Panc1 (cell line): ENCODE measurements around the gene VPS26A. TPM values are rescaled to one million over a fixed set of nuclear protein-coding genes. Genes with fewer than 3 reads are reported as not detected.

Experiments used
- ATAC-seq: fragments of 200-7000 bp; cut with Tn5 transposase; 2 replicates; pipeline ENCODE4 v1.9.1; 2020; ENCODE audit warnings: mild to moderate bottlenecking, moderate library complexity
- BruUV-seq: library from RNA; stranded (reverse); fragments of 400-500 nt; replicated peaks from 2 replicates; lab custom pipeline; 2021; lab: Mats Ljungman, UMichigan
- CTCF ChIA-PET: fragments of 300-600 bp; sonication (Branson Sonifier 250); formaldehyde crosslinking; loops from one replicate; lab custom pipeline; 2022; ENCODE audit warnings: antibody characterized with exemption; lab: Charles Lee
- POLR2A ChIA-PET: fragments of 300-600 bp; sonication (Branson Sonifier 250); formaldehyde crosslinking; loops from one replicate; lab custom pipeline; 2022; ENCODE audit warnings: antibody characterized with exemption; lab: Charles Lee
- DNase-seq: peaks from one replicate; pipeline ENCODE4 v3.0.0-alpha.2; 2010; ENCODE audit warnings: low read depth, low spot score
- H3K27ac ChIP-seq: 2 replicates; pipeline ENCODE4 v1.5.1; 2011; ENCODE audit warnings: mild to moderate bottlenecking, low read length, inconsistent platforms
- H3K27me3 ChIP-seq: fragments of 200-500 bp; sonication (Bioruptor generic); 2 replicates; pipeline ENCODE4 v1.6.0; 2014; ENCODE audit warnings: low read length, inconsistent platforms; ENCODE audit not compliant: control insufficient read depth, insufficient read depth
- H3K36me3 ChIP-seq: fragments of 200-500 bp; sonication (Bioruptor generic); 2 replicates; pipeline ENCODE4 v1.5.1; 2014; ENCODE audit warnings: inconsistent platforms, mild to moderate bottlenecking, low read length, moderate library complexity; ENCODE audit not compliant: control insufficient read depth, insufficient read depth
- H3K4me1 ChIP-seq: 2 replicates; pipeline ENCODE4 v1.5.1; 2011; ENCODE audit warnings: inconsistent platforms, mild to moderate bottlenecking, low read length, moderate library complexity; ENCODE audit not compliant: control insufficient read depth, insufficient read depth
- H3K4me3 ChIP-seq, 2 experiments: 2 replicates each; pipeline ENCODE4 v1.5.1; 2011 to 2012; ENCODE audit warnings: low read depth in 2 of 2, low read length in 2 of 2, mild to moderate bottlenecking in 2 of 2, inconsistent platforms in 1 of 2, moderate library complexity in 1 of 2
- H3K9me3 ChIP-seq: fragments of 200-500 bp; sonication (Bioruptor generic); 2 replicates; pipeline ENCODE4 v1.5.1; 2014; ENCODE audit warnings: low read depth, mild to moderate bottlenecking, inconsistent platforms, low read length, moderate library complexity; ENCODE audit not compliant: control insufficient read depth, insufficient read depth
- CTCF ChIP-seq: fragments of 450-650 bp; IDR thresholded peaks from 2 replicates; pipeline ENCODE4 v1.5.1; 2017; ENCODE audit warnings: mild to moderate bottlenecking
- POLR2AphosphoS5 ChIP-seq: IDR thresholded peaks from 2 replicates; pipeline ENCODE4 v1.6.1; 2012; ENCODE audit warnings: mild to moderate bottlenecking, low read depth, low read length, moderate library complexity
- REST ChIP-seq, 2 experiments: IDR thresholded peaks; 2 replicates each; pipeline ENCODE4 v1.6.1; 2011 to 2012; ENCODE audit warnings: low read depth in 2 of 2, control low read depth in 1 of 2, low read length in 1 of 2, mild to moderate bottlenecking in 1 of 2, moderate library complexity in 1 of 2; ENCODE audit not compliant: insufficient read depth in 1 of 2
- SIN3A ChIP-seq: IDR thresholded peaks from 2 replicates; pipeline ENCODE4 v1.6.1; 2012; ENCODE audit warnings: low read depth, mild to moderate bottlenecking, low read length, moderate library complexity, borderline replicate concordance; ENCODE audit not compliant: insufficient read depth
- TCF7L2 ChIP-seq: IDR thresholded peaks from 2 replicates; pipeline ENCODE4 v1.6.1; 2011; ENCODE audit warnings: mild to moderate bottlenecking, low read depth, low read length, inconsistent platforms
- in situ Hi-C: cut with HindIII; loops from 2 replicates; pipeline ENCODE4 v1.10.0; 2016; ENCODE audit warnings: low sequenced_read_pairs, low pct_unique_long_range_greater_than_20kb
- intact Hi-C: fragments of 100-400 bp; cut with micrococcal nuclease; formaldehyde crosslinking; loops from one replicate; pipeline ENCODE4 v1.10.0; 2022; ENCODE audit not compliant: unreplicated experiment
- total RNA-seq: library from RNA; stranded (reverse); gene quantifications from one replicate; pipeline ENCODE4 v1.2.1, GENCODE V29; 2021; ENCODE audit not compliant: unreplicated experiment

The VPS26A gene
- total RNA-seq, 1 experiment from 2014 or later: 88.9 TPM

- no peaks in the 10 kb centered on the region for H3K27me3 ChIP-seq
- peaks cover 8% of the 10 kb centered on the region for H3K36me3 ChIP-seq
- TF ChIP-seq REST (IDR thresholded peaks at IDR 0.05; ENCODE audit: insufficient read depth in 1 of 2, low read depth in 2 of 2, low read length in 1 of 2): no peak
- TF ChIP-seq CTCF: no peak
- no peak overlapping the region for H3K27ac ChIP-seq
- ChIA-PET POLR2A (no interaction called here), CTCF (no interaction called here)
- intact Hi-C loops: no loop called here
- no peak overlapping the region for H3K4me3 ChIP-seq
- in situ Hi-C loops: no loop called here
- DNase-seq (no peak), ATAC-seq (no peak)
- peaks cover 11% of the 10 kb centered on the region; the same call in 1 of the 2 replicates for H3K4me1 ChIP-seq
- no TSS peak for BruUV-seq
- H3K9me3 ChIP-seq: no peaks in the 10 kb centered on the region
These were observed 52.8 kb downstream of the VPS26A start for GRCh38 chr10:69176823-69177222.

- TSS peak; percentile 99 for BruUV-seq
- Histone ChIP-seq H3K27ac (peak overlapping the region; percentile 98), H3K9me3 (no peaks in the 10 kb centered on the region), H3K4me3 (peak overlapping the region; percentile 94 to 95), H3K36me3 (peaks cover 6% of the 10 kb centered on the region; the same call in 1 of the 2 replicates), H3K4me1 (peaks cover 11% of the 10 kb centered on the region; the same call in 1 of the 2 replicates), H3K27me3 (no peaks in the 10 kb centered on the region)
- peak; percentile 71 for ATAC-seq
- ChIA-PET POLR2A (no interaction called here), CTCF (interaction anchor here (0.5 to 0.6 kb wide), 2 partner anchors 175 to 489 kb away, joined by 3 to 5 read pairs; no protein-coding TSS in a partner anchor)
- TF ChIP-seq SIN3A (no peak), TCF7L2 (no peak), CTCF (no peak), REST (IDR thresholded peaks at IDR 0.05; ENCODE audit: insufficient read depth in 1 of 2, low read depth in 2 of 2, low read length in 1 of 2) (no peak), POLR2AphosphoS5 (no peak)
- in situ Hi-C loops: no loop called here
- intact Hi-C loops: no loop called here
- no peak for DNase-seq
These were observed 55.2 kb downstream of the VPS26A start for GRCh38 chr10:69179089-69179742.
